ENCODE measurements around the gene NKD1.

GRCh38 chr16:50534556-50534955 lies 13.6 kb upstream of the NKD1 start:
- TF ChIP-seq POLR2A (IDR thresholded peaks at IDR 0.05; ENCODE audit: low read depth) (no peak), CTCF (IDR thresholded peaks at IDR 0.05) (no peak), EP300 (IDR thresholded peaks at IDR 0.05) (no peak)
